Measurements from ENCODE around the gene FCSK.

FCSK gene

GRCh38 chr16:70529051-70529777, 74.8 kb downstream of the FCSK start:
- peak; percentile 53 for DNase-seq
